Mucosa of descending colon (tissue), 3 donors: Measurements from ENCODE around the gene SNED1. TPM values are rescaled to one million over a fixed set of nuclear protein-coding genes. Genes with fewer than 3 reads are reported as not detected.

Source experiments
- ATAC-seq: fragments of 200-7000 bp; cut with Tn5 transposase; one replicate; pipeline ENCODE4 v1.9.1; 2020; ENCODE audit warnings: mild to moderate bottlenecking, moderate library complexity
- DNase-seq, 3 donors: peaks; one replicate each; pipeline ENCODE4 v3.0.0-alpha.2; 2020
- H3K36me3 ChIP-seq: fragments of 200-600 bp; one replicate; pipeline ENCODE4 v1.8.0; 2021; ENCODE audit warnings: low read depth, mild to moderate bottlenecking
- H3K4me1 ChIP-seq: fragments of 200-600 bp; one replicate; pipeline ENCODE4 v1.8.0; 2021; ENCODE audit warnings: low read depth, mild to moderate bottlenecking
- H3K4me3 ChIP-seq: fragments of 200-600 bp; one replicate; pipeline ENCODE4 v1.8.0; 2021; ENCODE audit warnings: mild to moderate bottlenecking
- H3K9me3 ChIP-seq: fragments of 200-600 bp; one replicate; pipeline ENCODE4 v1.8.0; 2021; ENCODE audit warnings: mild to moderate bottlenecking
- intact Hi-C, 2 donors: fragments of 100-400 bp; cut with DNase I in 1 of 2; cut with micrococcal nuclease in 1 of 2; formaldehyde crosslinking; loops; one replicate each; pipeline versions ENCODE4 v1.11.0 to v1.11.1; 2022; cut with DNase I, micrococcal nuclease
- total RNA-seq, 3 donors: library from RNA; stranded (reverse); fragmentation: NEBNext Ultra II Directional in 2 of 3; extraction: Animal tissue kit (Norgen Biotek cat#: 25700) in 2 of 3; gene quantifications; one replicate each; pipeline versions ENCODE4 v1.2.1 to v1.2.4, GENCODE V29; 2021 to 2023
- TF ChIP-seq, protein P1 (sequence below): fragments of 200-600 bp; IDR thresholded peaks from one replicate; pipeline ENCODE4 v1.8.0; 2022; ENCODE audit warnings: antibody characterized with exemption, mild to moderate bottlenecking
- donor health status: DM: no; HTN: no; CAD: no; lungs with moderate emphysema.
- donor health status: DM: no; HTN: no; CAD: no.
- donor health status: DM: no; HTN: yes; CAD: no.

SNED1 gene
- total RNA-seq, 3 donors from 2014 or later = 7.0 to 16.3 (median 14.1) TPM

DNA sequence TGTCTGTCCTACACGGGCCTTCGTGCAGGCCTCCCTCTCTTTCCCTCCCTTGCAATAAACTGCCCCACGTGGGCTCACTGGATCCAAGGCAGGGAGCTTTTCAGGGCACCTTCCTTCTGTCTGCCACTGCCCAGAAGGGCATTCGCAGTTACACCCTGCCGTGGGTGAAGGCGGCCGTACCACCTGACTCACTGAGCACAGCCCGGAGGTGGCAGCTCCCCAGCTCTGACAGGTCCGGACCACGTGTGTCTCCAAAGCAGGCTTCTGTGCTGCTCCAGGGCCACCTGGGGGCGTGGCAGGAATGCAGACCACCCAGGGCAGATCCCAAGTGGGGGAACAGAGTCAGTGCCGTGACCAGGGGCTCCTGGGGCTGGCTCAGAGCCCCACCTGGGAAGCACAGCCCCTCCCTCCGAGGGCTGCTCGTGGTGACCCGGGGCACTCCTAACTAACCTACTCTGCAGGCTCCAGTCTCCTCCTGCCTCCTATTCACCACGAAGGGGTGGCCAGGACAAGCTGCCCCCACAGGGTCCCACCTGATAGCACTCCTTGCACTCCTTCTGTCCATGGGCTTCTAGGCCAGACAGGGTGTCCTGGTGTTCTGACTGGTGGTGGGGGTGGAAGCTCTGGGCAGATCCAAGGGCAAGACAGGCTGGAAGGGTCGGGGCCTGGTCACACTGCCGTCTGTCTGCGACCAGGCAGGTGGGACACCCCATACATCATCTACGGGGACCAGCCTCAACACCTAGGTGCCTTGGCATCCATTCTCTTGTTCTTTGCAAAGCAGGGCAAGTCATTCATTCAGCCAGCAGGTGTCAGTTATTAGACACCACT lies 9.7 kb downstream of the SNED1 start:
- DNase-seq = peak in 1 of 3 donors; percentile 19
- TF ChIP-seq, protein P1, sequence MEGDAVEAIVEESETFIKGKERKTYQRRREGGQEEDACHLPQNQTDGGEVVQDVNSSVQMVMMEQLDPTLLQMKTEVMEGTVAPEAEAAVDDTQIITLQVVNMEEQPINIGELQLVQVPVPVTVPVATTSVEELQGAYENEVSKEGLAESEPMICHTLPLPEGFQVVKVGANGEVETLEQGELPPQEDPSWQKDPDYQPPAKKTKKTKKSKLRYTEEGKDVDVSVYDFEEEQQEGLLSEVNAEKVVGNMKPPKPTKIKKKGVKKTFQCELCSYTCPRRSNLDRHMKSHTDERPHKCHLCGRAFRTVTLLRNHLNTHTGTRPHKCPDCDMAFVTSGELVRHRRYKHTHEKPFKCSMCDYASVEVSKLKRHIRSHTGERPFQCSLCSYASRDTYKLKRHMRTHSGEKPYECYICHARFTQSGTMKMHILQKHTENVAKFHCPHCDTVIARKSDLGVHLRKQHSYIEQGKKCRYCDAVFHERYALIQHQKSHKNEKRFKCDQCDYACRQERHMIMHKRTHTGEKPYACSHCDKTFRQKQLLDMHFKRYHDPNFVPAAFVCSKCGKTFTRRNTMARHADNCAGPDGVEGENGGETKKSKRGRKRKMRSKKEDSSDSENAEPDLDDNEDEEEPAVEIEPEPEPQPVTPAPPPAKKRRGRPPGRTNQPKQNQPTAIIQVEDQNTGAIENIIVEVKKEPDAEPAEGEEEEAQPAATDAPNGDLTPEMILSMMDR = no peak
- intact Hi-C loops = no loop called here
- Histone ChIP-seq H3K4me1 (peaks cover 13% of the 10 kb centered on the region), H3K36me3 (no peaks in the 10 kb centered on the region), H3K9me3 (peaks cover 23% of the 10 kb centered on the region), H3K4me3 (no peak overlapping the region)
- ATAC-seq = no peak

DNA sequence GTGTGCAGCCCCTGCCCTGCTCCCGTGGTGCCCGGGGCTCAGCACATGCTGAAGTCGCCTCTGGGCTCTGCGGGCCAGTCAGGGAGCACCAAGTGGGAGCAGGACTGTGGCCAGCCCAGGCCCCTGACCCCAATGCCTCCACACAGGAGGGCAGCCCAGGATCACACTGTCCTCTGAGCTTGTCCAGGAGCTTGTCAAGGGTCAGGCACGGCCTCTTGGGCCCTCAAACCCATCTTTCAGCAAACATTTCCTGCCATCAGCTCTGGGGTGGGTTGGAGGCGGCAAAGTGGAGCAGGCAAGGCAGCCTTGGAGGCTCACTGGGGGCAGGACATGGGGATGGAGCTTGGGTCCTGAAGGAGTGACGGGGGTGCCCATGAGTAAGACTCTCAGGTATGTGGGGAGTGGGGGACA lies 10.3 kb downstream of the SNED1 start:
- TF ChIP-seq, protein P1 = no peak
- no peaks in the 10 kb centered on the region for H3K36me3 ChIP-seq
- peaks cover 16% of the 10 kb centered on the region for H3K9me3 ChIP-seq
- ATAC-seq (no peak), DNase-seq (peak in 1 of 3 donors; percentile 14)
- H3K4me3 ChIP-seq = no peak overlapping the region
- intact Hi-C loops = no loop called here
- H3K4me1 ChIP-seq = peaks cover 13% of the 10 kb centered on the region

DNA sequence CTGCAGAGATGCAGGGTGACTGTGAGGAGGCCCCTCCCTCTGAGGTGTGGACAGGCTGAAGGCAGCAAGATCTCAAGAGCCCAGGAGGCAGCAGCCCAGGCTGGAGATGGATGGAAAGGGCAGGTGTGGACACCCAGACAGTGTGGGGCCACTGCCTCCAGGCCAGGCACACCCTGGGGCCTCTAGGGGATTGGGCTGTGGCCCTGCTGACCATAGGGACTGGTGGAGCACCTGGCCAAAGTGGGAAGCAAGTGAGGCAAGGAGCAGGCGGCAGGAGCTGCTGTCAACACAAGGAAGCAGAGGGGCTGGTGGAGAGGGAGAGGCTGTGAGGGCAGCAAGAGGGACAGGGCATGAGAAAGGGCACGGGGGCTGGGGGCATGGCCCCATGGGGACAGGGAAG lies 10.8 kb downstream of the SNED1 start:
- Histone ChIP-seq H3K4me3 (no peak overlapping the region), H3K36me3 (no peaks in the 10 kb centered on the region), H3K9me3 (peaks cover 12% of the 10 kb centered on the region), H3K4me1 (peaks cover 13% of the 10 kb centered on the region)
- TF ChIP-seq, protein P1 = no peak
- DNase-seq (peak in 1 of 3 donors; percentile 41), ATAC-seq (no peak)
- intact Hi-C loops = no loop called here

DNA sequence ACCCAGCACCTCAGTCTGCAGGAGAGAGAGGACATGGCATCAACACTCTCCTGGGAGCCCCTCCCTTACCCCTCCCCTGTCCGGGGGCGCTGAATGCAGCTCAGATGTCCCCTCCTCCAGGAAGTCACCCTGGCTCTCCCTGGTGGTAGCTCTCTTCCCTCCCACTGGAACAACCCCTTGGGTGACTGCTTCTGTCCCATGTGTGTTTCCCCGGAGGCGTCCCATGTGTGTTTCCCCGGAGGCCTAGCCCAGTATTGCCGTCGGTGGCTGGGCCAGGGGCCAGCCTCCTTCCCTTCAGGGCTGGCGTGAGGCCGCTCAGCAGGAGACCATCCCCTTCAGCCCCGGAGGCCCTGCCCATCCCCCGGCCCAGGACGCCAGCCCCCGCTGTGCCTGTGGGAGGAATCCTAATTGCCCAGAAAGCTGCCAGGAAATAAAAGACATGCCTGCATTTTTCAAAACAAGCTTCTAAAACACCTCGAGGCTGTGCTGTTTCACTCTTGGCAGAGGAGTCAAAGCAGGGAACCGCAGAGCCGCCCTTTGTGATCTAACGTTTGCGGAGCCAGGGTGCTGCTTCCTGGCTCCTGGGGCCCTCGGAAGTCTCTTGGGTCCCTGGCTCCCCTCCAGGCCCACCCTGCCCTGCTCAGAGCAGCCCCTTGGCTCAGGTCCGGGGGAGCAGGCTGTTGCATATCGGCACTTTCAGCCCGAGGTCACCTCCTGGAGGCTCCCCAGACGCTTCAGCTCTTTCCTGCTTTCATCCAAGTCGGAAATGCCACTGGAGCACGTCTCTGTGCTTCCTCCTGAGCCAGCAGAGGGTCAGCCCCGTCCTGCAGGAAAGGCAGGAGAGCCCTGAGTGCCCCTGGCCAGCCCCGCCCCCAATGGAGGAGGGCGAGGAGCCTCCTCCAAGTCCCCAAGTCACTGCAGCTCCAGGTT lies 11.4 kb downstream of the SNED1 start:
- intact Hi-C loops = no loop called here
- peaks cover 6% of the 10 kb centered on the region for H3K9me3 ChIP-seq
- H3K36me3 ChIP-seq = no peaks in the 10 kb centered on the region
- H3K4me3 ChIP-seq = no peak overlapping the region
- DNase-seq (peak in 2 of 3 donors; percentile 46 to 59), ATAC-seq (peak; percentile 75)
- TF ChIP-seq, protein P1 = no peak
- H3K4me1 ChIP-seq = peaks cover 13% of the 10 kb centered on the region

DNA sequence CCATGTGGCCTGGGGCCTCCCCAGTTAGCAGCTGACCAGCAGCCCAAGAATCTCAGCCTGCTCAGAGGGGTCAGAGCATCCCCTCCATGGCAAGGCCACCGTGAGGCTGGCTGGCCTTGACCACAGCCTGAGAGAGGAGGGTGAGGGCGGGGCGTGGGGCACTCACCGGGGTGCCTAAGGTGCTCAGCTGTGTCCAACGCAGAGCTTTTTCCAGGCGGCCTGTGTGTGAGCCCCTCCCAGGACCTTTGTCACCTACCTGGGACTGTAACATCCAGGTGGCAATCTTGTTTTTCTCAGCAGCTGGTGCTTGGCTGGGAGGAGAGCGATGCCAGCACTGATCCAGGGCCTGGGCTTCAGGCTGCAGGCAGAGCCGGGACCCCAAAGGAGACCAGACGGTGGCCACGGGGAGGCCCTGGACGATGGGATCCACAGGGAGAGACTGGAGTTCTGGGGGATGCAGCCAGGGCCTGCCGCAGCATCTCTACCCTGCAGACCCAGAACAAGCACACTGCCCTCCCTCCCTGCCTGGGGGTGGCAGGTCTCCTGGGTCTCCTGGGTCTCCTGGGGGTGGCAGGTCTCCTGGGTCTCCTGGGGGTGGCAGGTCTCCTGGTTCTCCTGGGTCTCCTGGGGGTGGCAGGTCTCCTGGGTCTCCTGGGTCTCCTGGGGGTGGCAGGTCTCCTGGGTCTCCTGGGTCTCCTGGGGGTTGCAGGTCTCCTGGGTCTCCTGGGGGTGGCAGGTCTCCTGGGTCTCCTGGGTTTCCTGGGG lies 12.3 kb downstream of the SNED1 start:
- intact Hi-C loops = no loop called here
- TF ChIP-seq, protein P1 = no peak
- Histone ChIP-seq H3K36me3 (no peaks in the 10 kb centered on the region), H3K4me1 (peaks cover 13% of the 10 kb centered on the region), H3K9me3 (no peaks in the 10 kb centered on the region), H3K4me3 (no peak overlapping the region)
- DNase-seq (peak in 1 of 3 donors; percentile 54), ATAC-seq (peak; percentile 68)
